Stimulated activated CD8-positive, alpha-beta memory T cell treated with anti-CD3 and anti-CD28 coated beads, Interleukin-7, amount 100 ng/mL, for 4 hours (primary cell): ENCODE measurements around the gene PDGFRB.

Experiments used
- DNase-seq, 2 donors: peaks; one replicate each; pipeline ENCODE4 v3.0.0-alpha.2; 2020; ENCODE audit warnings: low read depth in 2 of 2

PDGFRB gene

DNA sequence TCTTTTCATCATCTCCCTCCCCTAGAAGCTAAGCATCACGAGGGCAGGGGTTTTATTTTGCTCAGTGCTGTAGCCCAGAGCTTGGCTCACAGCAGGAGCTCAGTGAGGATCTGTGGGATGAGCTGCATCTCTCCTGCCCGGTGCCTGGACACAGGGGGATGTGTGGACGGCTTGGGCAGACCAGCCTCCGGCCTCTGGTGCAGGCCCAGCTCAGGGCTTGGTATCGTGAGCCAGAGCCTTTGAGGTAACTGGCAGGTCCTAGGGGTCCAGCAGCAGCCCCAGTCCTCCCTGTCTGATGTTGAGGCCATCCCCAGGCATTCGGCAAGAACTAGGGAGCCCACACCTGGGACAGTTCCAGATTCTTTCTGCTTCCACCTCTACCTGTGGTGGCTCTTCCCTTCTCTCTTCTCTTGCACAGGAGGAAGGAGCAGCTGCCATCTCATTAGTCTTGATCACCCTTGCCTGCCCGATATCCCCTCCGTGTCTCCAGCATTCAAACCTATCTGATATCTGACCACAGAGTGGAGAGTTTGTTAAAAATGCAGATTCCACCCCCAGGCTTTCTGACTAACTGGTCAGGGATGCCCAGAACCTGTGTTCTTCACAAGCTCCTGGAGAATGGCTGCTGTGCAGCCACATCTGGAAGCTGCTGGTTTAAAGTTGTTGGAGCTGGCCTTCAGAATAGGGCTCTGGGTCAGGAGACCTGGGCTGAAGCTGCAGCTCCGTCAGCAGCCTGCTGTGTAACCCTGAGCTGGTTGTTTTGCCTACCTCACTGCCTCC, 26.3 kb upstream of the PDGFRB start:
- DNase-seq: no peak

- DNase-seq: no peak
These were observed 25.4 kb upstream of the PDGFRB start for GRCh38 chr5:150181027-150181426.

GRCh38 chr5:150180241-150181026, 24.8 kb upstream of the PDGFRB start:
- no peak for DNase-seq

GRCh38 chr5:150179019-150179620, 23.5 kb upstream of the PDGFRB start:
- DNase-seq: no peak

DNA sequence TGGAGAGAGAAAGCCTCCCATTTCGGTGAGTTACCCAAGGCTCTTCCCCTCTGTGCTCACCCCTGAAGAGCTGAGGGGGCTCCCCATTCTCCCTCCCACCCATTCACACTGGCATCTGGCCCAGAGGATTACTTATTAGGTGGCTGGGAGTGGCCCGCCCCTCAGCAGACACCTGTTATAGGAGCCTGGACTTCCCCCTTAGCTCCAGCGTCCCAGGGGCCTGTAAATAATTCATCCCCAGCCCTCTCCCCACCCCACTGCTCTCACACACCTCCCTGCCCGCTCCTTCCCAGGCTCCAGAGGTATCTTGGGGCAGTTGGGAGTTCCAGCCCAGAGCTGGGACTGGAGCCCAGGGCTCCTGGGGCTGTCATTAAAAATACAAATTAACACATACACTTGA, 22.6 kb upstream of the PDGFRB start:
- DNase-seq: no peak

DNA sequence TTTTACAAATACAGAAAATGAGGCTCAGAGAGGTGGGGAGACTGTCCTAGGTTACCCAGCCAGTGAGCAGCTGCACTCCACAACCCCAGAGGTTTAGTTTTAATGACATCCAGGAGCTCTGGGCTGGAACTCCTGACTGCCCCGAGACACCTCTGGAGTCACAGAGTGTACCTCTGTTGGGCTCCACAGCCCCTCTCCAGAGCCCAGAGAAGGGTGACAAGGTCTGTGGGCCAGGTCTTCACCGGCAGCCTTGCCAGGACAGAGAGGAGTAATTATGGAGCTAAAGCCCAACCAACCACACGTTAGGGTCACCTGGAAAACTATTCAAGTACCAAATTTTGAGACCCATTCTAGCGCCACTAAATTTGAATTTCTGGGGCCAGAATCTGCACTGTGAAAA, 22.1 kb upstream of the PDGFRB start:
- DNase-seq: no peak

GRCh38 chr5:150176745-150177477, 21.3 kb upstream of the PDGFRB start:
- DNase-seq: no peak

DNA sequence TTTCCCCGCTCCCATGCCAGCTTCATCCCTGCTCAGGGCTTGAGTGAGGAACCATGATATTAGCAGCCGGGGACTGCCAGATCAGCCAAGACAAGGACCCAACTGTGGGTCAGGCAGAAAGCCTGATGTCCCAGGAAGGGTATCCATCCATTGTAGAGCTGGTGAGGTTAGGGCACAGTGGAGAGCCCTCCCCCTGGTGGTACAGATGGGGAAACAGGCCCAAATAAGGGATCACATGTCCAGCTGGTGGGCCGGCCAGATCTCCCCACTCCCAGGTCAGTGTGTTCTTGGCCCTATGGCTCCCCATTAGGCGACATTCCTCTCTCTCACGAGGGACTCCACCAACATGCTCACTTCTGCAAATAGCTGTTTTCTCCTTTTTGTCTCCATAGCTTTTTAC, 19.9 kb upstream of the PDGFRB start:
- DNase-seq: no peak

- DNase-seq: no peak
These were observed 19.4 kb upstream of the PDGFRB start for GRCh38 chr5:150175076-150175475.

DNA sequence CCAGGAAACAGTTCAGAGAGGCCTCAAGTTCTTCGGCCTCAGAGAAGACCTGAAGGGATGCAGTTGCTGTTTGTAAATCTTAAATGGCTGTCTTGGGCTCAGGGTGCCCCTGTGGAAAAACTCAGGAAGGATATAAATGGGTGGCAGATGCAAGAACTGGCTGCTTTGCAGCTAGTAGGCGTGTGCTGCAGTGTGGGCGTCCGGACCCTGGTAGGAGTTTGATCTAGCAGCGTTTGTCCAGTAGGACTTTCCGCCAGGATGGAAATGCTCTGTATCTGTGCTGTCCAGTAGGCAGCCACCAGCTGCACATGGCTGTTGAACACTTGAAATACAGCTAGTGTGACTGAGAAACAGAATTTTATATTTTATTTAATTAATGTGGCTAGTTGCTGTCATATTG, 18.6 kb upstream of the PDGFRB start:
- DNase-seq: no peak

- no peak for DNase-seq
These were observed 17.5 kb upstream of the PDGFRB start for GRCh38 chr5:150173161-150173560.

- DNase-seq: no peak
These were observed 16.9 kb upstream of the PDGFRB start for GRCh38 chr5:150172556-150172955.

DNA sequence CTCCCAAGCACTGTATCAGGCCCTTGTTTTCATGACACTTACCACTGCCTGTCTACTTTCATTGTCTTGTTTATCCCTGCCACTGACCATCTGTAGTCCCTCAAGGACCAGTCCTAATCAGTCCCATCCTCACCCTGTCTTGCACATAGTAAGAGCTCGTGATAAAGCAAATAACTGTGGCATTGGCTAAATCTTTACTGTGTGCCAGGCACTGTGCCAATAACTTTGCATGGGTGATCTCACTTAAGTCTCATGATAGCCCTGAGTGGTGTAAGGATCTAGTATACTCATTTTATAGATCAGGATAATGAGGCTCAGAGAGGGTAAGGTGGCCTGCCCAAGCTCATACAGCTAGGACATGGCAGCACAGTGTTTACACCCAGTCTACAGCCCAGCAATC, 16.5 kb upstream of the PDGFRB start:
- DNase-seq: no peak

DNA sequence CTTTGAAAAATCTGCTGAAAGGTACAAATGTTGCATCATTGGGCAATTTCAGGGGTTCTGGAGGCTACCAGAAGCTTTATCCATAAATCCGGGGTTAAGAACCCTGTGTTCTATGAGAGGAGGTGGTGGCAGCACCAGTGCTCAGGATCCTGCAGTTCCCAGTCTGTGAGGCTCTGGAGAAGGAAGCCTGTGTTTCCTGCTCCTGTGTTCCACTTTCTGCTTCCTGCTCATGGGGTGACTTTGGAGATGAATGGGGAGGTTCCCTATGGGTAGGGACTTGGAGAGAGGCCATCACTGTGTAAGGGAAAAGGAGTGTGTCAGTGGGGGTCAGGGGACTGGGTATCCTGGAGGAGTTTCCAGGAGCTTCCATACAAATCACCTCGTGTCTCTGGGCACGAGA, 13.2 kb upstream of the PDGFRB start:
- no peak for DNase-seq

DNA sequence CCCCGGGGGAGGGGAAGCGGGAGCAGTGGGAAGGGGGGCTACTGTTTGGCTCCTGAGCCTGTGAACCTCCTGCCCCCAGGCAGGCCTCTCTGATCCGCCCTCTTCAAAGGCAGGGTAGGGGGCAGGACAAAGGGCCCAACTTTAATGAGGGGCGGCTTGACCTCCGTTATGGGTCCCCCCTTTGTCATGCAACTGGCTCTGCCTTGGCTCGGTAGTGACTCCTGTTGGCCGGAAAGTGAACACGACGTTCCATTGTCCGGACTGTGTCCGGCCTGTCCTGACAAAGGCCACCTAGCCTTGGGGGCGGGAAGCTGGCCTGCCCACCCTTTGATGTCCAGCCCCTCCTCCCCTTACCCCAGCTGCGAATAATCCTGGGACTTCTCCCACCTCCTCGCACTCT, 12.3 kb upstream of the PDGFRB start:
- no peak for DNase-seq

DNA sequence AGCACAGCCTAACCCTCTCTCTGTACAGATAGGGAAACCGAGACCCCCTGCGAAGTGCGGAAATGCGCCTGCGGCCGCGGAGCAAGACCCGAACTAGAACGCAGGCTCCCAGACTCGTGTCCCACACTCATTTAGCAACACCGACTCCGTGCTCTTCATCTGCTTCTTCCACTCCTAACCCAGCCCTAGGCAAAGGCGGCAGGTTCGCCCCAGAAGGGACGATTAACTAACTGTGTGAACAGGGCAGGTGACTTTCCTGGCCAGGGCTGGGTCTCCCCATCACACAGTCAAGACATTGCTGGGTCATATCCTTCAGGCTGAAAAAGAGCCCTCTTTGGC, 11.8 kb upstream of the PDGFRB start:
- no peak for DNase-seq

DNA sequence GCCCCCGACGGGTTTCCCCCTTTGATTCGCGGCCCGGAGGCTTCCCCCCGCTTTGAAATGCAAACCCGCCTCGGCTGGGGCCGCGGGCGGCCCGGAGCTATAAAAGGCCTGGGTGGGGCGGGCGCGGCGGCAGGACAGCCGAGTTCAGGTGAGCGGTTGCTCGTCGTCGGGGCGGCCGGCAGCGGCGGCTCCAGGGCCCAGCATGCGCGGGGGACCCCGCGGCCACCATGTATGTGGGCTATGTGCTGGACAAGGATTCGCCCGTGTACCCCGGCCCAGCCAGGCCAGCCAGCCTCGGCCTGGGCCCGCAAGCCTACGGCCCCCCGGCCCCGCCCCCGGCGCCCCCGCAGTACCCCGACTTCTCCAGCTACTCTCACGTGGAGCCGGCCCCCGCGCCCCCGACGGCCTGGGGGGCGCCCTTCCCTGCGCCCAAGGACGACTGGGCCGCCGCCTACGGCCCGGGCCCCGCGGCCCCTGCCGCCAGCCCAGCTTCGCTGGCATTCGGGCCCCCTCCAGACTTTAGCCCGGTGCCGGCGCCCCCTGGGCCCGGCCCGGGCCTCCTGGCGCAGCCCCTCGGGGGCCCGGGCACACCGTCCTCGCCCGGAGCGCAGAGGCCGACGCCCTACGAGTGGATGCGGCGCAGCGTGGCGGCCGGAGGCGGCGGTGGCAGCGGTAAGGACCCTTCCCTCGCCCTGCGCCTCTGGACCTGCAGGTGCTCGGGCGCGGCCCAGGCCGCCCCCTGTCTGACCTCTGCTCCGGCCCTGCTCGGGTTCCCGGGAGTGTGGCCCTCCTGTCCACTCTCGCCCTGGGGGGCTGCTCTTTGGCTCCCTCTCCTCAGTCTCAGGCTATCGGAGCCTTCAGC, 11.2 kb upstream of the PDGFRB start, which contains the start of gene CDX1:
Gene CDX1 (plus strand): TSS at position 129 of the 862 bp plus-strand sequence. CDS start 99 bp downstream, at position 228.
- DNase-seq: no peak

- no peak for DNase-seq
These were observed 10.5 kb upstream of the PDGFRB start for GRCh38 chr5:150166037-150166649.

- DNase-seq: no peak
These were observed 8.8 kb upstream of the PDGFRB start for GRCh38 chr5:150164211-150164980.

- DNase-seq: no peak
These were observed 8.0 kb upstream of the PDGFRB start for GRCh38 chr5:150163547-150164059.
